GOT3 (cell line): ENCODE results near the gene DCTN5.
"Not testable (repeated sequence)": the region's sequence is repeated elsewhere in the genome, so short reads cannot be mapped to it uniquely, and the experiment has no call there.

Experiments used
- DNase-seq: peaks from one replicate; lab custom pipeline; 2025; ENCODE audit warnings: mixed read lengths; lab: John Stamatoyannopoulos, UW

Gene DCTN5

DNA sequence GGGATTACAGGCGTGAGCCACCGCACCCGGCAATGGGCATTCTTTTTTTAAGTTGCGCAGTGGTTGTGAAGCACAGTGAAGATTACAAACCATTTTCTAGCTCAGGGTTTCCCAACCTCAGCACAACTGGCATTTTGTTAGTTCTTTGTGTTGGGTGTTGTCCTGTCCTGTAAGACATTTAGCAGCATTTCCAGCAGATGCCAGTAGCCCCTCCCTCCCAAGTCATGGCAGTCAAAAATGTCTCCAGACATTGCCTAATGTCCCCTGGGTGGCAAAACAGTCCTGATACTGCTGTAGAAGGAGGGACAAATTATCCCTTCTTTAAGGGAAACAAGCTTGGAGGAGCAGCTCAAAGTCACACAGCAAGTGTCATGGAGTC is 53.0 kb downstream of the DCTN5 start:
- no peak for DNase-seq

- DNase-seq = no peak
Measured at GRCh38 chr16:23694644-23695373, 53.5 kb downstream of the DCTN5 start.

DNA sequence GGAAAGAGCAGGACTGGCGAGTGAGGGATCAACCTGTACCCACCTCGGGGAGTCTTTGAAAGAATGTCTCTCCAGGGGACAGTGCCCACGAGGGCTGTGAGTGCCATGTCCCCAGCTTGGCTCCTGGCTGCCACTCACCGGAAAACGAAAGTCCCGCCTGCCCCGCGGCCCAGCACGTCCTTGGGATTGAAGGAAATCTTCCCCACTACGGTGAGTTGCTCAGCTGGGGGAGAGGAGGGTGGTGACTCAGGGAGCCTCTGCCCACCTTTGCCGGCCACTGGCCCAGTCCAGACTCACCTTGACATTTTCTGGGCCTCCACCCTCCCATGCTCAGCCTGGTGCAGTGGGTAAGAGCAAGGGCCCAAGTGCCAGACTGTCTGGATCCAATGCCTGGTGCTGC is 54.5 kb downstream of the DCTN5 start:
- DNase-seq = no peak

DNA sequence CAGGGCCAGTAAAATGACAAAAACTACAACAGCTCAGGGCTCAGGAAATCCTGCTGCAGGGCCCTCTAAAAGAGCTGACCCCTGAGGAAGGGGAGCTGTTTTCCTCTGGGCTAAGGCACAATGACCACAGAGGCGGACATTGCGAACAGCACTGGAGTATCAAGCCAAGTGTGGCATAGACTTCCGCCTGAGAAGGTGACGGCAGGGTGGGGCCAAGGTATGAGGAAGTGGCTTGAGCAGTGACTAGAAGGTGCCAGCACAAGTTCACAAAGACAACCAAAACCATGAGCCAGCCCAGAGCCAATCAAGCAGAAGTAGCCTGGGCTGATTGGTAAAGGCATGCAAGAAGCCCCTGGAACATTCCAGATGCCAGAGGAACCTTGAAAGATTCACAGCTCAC is 57.8 kb downstream of the DCTN5 start:
- no peak for DNase-seq

- DNase-seq = no peak
Measured at GRCh38 chr16:23700093-23700492, 58.8 kb downstream of the DCTN5 start.

GRCh38 chr16:23700509-23700908 is 59.2 kb downstream of the DCTN5 start:
- no peak for DNase-seq

GRCh38 chr16:23701045-23701444 is 59.8 kb downstream of the DCTN5 start:
- DNase-seq = no peak

GRCh38 chr16:23702951-23703350 is 61.7 kb downstream of the DCTN5 start:
- DNase-seq = no peak

- no peak for DNase-seq
Measured at GRCh38 chr16:23704772-23705516, 63.7 kb downstream of the DCTN5 start.

- no peak for DNase-seq
Measured at GRCh38 chr16:23705517-23705902, 64.2 kb downstream of the DCTN5 start.

DNA sequence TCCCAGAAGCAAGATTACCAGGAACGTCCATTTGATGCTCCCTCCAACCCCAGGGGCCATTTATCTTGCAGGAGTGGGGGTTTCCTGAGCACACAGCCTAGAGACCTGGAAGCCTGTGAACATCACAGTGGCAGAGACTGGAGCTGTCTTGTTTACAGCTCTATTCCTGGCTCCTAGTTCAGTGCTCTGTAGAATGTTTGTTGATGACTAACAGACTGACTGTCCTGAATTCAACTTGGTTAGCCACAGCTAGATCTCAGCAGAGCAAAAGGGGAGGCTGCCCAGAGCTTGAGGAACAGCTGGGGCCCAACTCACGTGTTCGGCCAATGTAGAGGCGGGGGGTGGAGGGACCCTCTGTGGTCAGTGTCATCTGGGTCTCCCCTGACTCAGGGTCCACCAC is 65.2 kb downstream of the DCTN5 start:
- DNase-seq = no peak

DNA sequence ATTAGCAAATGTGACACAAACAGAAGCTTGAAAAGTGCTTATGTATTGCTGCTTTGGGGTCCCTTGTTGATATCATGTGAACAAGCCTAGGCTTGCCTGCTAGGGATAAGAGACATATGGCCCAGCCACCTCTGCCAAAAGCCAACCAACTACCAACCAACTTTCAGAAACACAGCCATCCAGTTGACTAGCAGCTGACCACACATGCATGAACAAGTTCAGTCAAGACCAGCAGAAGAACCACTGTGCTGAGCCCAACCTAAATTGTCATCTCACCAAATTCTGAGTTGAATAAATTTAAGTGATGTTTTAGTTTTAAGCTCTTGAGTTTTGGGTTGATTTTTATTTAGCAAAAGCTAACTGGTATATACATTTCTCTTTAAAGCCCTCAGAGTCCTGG is 68.3 kb downstream of the DCTN5 start:
- no peak for DNase-seq

DNA sequence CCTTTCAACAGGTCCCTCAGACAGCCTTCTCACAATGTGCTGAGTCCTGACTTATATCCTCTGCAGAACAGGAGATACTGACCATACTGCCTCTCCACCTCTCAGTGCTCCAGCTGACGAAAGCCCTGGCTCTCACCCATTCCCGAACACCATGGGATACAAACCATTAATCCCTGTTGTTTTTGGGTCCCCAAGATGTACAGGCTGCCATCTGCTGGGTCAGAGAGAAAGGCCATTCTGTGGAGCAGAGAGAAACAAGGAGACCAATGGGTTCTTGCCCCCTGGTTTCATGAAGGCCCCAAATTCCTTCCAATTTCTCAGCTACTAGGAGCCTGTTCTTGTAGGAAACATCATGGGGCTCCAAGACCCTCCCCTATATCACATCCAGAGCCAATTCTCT is 68.7 kb downstream of the DCTN5 start:
- no peak for DNase-seq

GRCh38 chr16:23710504-23710903 is 69.2 kb downstream of the DCTN5 start:
- no peak for DNase-seq

DNA sequence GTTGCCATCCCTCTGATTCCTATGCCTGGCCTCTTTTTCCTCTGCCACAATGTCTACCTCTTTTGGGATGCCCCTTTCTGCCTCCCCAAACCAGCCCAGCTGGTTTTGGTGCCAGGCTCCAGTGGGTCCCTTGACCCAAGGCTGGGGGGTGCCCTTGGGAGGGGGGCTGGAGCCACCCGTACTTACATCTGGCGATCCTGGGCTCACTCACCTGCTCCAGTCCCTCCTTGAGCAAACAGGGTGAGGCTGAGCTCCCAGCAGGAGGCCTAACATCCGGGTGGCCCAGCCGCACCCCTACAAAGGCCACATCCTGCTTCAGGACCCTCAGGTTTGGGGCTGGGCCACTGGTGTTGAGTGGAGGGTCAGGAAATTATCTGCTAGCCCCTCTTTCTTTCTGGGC is 70.5 kb downstream of the DCTN5 start:
- no peak for DNase-seq

GRCh38 chr16:23712976-23713375 is 71.7 kb downstream of the DCTN5 start, which contains the start of gene ERN2:
Gene ERN2 (minus strand): TSS chr16:23713222. CDS start chr16:23713187, 35 bp downstream.
- no peak for DNase-seq

DNA sequence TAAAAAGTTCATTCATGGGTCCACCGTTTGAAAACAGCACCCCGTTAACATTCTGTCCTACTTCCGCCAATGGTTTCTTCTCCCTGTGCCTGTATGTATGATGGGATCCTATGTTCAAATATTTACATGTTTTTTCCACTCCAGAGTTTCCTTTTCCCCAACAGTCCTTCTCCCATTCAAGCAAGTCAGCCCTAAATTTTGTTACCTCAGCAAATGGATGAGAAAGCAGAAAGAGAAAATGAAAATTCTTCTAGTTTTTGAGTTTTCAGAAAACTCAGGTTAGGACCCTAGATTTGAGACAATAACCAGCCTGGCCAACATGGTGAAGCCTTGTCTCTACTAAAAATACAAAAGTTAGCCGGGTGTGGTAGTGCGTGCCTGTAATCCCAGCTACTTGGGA is 75.2 kb downstream of the DCTN5 start:
- DNase-seq = no peak

DNA sequence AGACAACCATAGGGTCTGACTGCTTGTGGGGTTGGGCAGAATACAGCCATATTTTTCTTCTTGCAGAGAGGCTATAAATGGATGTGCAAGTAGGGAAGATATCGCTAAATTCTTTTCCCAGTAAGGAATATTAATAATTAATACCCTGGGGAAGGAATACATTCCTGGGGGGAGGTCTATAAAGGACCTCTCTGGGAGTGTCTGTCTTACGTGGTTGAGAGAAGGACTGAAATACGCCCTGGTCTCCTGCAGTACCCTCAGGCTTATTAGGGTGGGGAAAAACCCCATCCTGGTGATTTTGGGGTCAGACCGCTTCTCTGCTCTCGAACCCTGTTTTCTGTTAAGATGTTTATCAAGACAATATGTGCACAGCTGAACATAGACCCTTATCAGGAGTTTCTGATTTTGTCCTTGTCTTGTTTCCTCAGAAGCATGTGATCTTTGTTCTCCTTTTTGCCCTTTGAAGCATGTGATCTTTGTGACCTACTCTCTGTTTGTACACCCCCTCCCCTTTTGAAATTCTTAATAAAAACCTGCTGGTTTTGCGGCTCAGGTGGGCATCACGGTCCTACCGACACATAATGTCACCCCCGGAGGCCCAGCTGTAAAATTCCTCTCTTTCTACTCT is 81.5 kb downstream of the DCTN5 start:
- not testable (repeated sequence) for DNase-seq

- DNase-seq = no peak
Measured at GRCh38 chr16:23724096-23724784, 83.0 kb downstream of the DCTN5 start.

DNA sequence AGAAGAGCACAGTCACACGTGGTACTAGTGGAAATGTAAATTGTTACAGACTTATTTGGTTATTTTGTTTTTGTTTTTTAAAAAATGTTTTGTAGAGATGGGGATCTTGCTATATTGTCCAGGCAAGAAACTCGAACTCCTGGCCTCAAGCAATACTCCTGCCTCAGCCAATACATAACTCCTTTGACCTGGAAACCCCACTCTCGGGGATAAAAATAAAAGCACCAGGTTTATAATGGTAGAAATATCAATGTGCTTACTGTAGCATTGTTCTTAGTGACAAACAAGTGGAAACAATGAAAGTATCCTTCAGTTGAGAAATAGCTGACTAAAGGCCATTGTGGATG is 83.5 kb downstream of the DCTN5 start:
- no peak for DNase-seq

DNA sequence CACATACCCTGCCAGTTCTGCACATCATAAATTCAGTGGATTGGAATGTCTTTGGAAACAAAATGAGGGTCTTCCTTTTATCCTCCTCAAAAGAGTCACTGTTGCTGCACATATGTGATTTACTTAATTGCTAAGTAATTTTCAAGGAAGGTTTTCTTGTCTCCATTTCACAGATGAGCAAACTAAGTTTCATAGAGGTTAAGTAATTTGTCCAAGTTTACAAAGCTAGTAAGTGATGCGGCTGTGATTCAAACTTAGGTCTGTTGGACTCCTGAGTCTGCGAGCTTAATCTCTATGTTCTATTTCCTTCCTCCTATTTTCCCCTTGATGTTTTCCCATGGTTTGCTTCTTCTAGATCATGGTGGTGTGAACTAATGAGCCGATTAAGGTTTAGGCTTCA is 85.4 kb downstream of the DCTN5 start:
- no peak for DNase-seq
